ENCODE results near the gene SFI1. TPM values are rescaled to one million over a fixed set of nuclear protein-coding genes. Genes with fewer than 3 reads are reported as not detected.

Gene SFI1
- total RNA-seq, 1 experiment from 2014 or later = 53.1 TPM

- intact Hi-C loops (cut with micrococcal nuclease) = no loop called here
- DNase-seq (ENCODE audit: low read depth, low spot score) (no peak), ATAC-seq (no peak)
- TF ChIP-seq ZBTB33 (IDR thresholded peaks at IDR 0.05; ENCODE audit: extremely low read depth, insufficient replicate concordance, low read length) (no peak), JUND (IDR thresholded peaks at IDR 0.05) (no peak), SP1 (IDR thresholded peaks at IDR 0.05; ENCODE audit: low read depth) (no peak), FOSL1 (IDR thresholded peaks at IDR 0.05; ENCODE audit: low read depth) (no peak), ELF1 (IDR thresholded peaks at IDR 0.05; ENCODE audit: borderline replicate concordance, low read depth) (no peak), POLR2AphosphoS5 (IDR thresholded peaks at IDR 0.05; ENCODE audit: low read depth, low read length) (no peak), ATF3 (IDR thresholded peaks at IDR 0.05) (no peak), EZH2 (IDR thresholded peaks at IDR 0.05) (no peak), TCF7L2 (IDR thresholded peaks at IDR 0.05; ENCODE audit: borderline replicate concordance, extremely low read depth, insufficient read depth, insufficient read length) (no peak), RAD21 (IDR thresholded peaks at IDR 0.05; ENCODE audit: low read depth) (no peak), ZFX (IDR thresholded peaks at IDR 0.05) (no peak), YY1 (IDR thresholded peaks at IDR 0.05; ENCODE audit: extremely low read depth, insufficient replicate concordance, low read depth, low read length) (no peak), SIN3A (IDR thresholded peaks at IDR 0.05; ENCODE audit: low read depth) (no peak), ZNF274 (IDR thresholded peaks at IDR 0.05; ENCODE audit: low read depth, low read length) (no peak)
- TF ChIP-seq, protein P1, sequence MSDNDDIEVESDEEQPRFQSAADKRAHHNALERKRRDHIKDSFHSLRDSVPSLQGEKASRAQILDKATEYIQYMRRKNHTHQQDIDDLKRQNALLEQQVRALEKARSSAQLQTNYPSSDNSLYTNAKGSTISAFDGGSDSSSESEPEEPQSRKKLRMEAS (IDR thresholded peaks at IDR 0.05) = no peak
- TF ChIP-seq, protein P2, sequence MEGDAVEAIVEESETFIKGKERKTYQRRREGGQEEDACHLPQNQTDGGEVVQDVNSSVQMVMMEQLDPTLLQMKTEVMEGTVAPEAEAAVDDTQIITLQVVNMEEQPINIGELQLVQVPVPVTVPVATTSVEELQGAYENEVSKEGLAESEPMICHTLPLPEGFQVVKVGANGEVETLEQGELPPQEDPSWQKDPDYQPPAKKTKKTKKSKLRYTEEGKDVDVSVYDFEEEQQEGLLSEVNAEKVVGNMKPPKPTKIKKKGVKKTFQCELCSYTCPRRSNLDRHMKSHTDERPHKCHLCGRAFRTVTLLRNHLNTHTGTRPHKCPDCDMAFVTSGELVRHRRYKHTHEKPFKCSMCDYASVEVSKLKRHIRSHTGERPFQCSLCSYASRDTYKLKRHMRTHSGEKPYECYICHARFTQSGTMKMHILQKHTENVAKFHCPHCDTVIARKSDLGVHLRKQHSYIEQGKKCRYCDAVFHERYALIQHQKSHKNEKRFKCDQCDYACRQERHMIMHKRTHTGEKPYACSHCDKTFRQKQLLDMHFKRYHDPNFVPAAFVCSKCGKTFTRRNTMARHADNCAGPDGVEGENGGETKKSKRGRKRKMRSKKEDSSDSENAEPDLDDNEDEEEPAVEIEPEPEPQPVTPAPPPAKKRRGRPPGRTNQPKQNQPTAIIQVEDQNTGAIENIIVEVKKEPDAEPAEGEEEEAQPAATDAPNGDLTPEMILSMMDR (IDR thresholded peaks at IDR 0.05 in 2 of 3, conservative IDR thresholded peaks at IDR 0.05 in 1 of 3; ENCODE audit: borderline replicate concordance in 1 of 3, insufficient read depth in 1 of 3, low read depth in 2 of 3, low read length in 2 of 3) = no peak
- TF ChIP-seq, protein P3, sequence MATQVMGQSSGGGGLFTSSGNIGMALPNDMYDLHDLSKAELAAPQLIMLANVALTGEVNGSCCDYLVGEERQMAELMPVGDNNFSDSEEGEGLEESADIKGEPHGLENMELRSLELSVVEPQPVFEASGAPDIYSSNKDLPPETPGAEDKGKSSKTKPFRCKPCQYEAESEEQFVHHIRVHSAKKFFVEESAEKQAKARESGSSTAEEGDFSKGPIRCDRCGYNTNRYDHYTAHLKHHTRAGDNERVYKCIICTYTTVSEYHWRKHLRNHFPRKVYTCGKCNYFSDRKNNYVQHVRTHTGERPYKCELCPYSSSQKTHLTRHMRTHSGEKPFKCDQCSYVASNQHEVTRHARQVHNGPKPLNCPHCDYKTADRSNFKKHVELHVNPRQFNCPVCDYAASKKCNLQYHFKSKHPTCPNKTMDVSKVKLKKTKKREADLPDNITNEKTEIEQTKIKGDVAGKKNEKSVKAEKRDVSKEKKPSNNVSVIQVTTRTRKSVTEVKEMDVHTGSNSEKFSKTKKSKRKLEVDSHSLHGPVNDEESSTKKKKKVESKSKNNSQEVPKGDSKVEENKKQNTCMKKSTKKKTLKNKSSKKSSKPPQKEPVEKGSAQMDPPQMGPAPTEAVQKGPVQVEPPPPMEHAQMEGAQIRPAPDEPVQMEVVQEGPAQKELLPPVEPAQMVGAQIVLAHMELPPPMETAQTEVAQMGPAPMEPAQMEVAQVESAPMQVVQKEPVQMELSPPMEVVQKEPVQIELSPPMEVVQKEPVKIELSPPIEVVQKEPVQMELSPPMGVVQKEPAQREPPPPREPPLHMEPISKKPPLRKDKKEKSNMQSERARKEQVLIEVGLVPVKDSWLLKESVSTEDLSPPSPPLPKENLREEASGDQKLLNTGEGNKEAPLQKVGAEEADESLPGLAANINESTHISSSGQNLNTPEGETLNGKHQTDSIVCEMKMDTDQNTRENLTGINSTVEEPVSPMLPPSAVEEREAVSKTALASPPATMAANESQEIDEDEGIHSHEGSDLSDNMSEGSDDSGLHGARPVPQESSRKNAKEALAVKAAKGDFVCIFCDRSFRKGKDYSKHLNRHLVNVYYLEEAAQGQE (IDR thresholded peaks at IDR 0.05; ENCODE audit: low read depth) = no peak
- ChIA-PET RAD21 (ENCODE audit: low non-redundant PET in 1 of 2, low total read pairs in 2 of 2, uncharacterized antibody in 2 of 2, unreplicated experiment in 2 of 2) (no interaction called here), CTCF (no interaction called here), POLR2A (no interaction called here)
- H3K4me1 ChIP-seq (ENCODE audit: control insufficient read depth in 1 of 2, insufficient read depth in 2 of 2, low read length in 2 of 2) = no peaks in the 10 kb centered on the region
- BruUV-seq (replicated peaks) = no TSS peak
- no peaks in the 10 kb centered on the region for H4K20me1 ChIP-seq (ENCODE audit: insufficient read depth)
- no peak overlapping the region for H3K4me3 ChIP-seq (replicated peaks in 1 of 2; ENCODE audit: low read depth in 1 of 2, low read length in 2 of 2)
- H3K9me3 ChIP-seq (ENCODE audit: control insufficient read depth in 1 of 2, insufficient read depth in 1 of 2, low read depth in 1 of 2, low read length in 2 of 2) = no peaks in the 10 kb centered on the region
- no peaks in the 10 kb centered on the region for H3K9me2 ChIP-seq (ENCODE audit: insufficient read depth)
- no peak overlapping the region for H2AFZ ChIP-seq (ENCODE audit: low read depth, low read length, poor library complexity, severe bottlenecking)
- no peaks in the 10 kb centered on the region for H3K27me3 ChIP-seq (ENCODE audit: insufficient read depth, low read length)
- peaks cover 12% of the 10 kb centered on the region; the same call in 1 of the 2 replicates for H3K79me2 ChIP-seq (ENCODE audit: insufficient read depth, low read length)
- H3K4me2 ChIP-seq (ENCODE audit: low read length) = no peak overlapping the region
- no peak overlapping the region for H3K27ac ChIP-seq (ENCODE audit: low read depth, low read length)
- H3K9ac ChIP-seq (ENCODE audit: low read length) = no peak overlapping the region
- peaks cover 0 to 5% of the 10 kb centered on the region in 2 experiments; a peak in 1 of 4 replicates for H3K36me3 ChIP-seq (ENCODE audit: control insufficient read depth in 1 of 2, insufficient read depth in 2 of 2, low read length in 2 of 2)
Observed at GRCh38 chr22:31509061-31509762, 12.9 kb downstream of the SFI1 start.

Data from HCT116 (cell line).